ENCODE measurements around the gene CRABP2.

Gene CRABP2

GRCh38 chr1:156669794-156670193 lies 35.6 kb downstream of the CRABP2 start:
- H3K27ac ChIP-seq = no peak overlapping the region
- no peak for TF ChIP-seq ZFX (IDR thresholded peaks at IDR 0.05; ENCODE audit: borderline replicate concordance)
- TF ChIP-seq, protein P1, sequence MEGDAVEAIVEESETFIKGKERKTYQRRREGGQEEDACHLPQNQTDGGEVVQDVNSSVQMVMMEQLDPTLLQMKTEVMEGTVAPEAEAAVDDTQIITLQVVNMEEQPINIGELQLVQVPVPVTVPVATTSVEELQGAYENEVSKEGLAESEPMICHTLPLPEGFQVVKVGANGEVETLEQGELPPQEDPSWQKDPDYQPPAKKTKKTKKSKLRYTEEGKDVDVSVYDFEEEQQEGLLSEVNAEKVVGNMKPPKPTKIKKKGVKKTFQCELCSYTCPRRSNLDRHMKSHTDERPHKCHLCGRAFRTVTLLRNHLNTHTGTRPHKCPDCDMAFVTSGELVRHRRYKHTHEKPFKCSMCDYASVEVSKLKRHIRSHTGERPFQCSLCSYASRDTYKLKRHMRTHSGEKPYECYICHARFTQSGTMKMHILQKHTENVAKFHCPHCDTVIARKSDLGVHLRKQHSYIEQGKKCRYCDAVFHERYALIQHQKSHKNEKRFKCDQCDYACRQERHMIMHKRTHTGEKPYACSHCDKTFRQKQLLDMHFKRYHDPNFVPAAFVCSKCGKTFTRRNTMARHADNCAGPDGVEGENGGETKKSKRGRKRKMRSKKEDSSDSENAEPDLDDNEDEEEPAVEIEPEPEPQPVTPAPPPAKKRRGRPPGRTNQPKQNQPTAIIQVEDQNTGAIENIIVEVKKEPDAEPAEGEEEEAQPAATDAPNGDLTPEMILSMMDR (IDR thresholded peaks at IDR 0.05) = no peak

- no peak overlapping the region for H3K27ac ChIP-seq
- TF ChIP-seq ZFX (IDR thresholded peaks at IDR 0.05; ENCODE audit: borderline replicate concordance) = no peak
- TF ChIP-seq, protein P1 (IDR thresholded peaks at IDR 0.05) = no peak
Observed at GRCh38 chr1:156668801-156669637, 36.4 kb downstream of the CRABP2 start.

GRCh38 chr1:156667968-156668709 lies 37.2 kb downstream of the CRABP2 start:
- H3K27ac ChIP-seq = no peak overlapping the region
- TF ChIP-seq ZFX (IDR thresholded peaks at IDR 0.05; ENCODE audit: borderline replicate concordance) = no peak
- TF ChIP-seq, protein P1 (IDR thresholded peaks at IDR 0.05) = no peak

GRCh38 chr1:156667610-156667967 lies 37.8 kb downstream of the CRABP2 start:
- no peak for TF ChIP-seq ZFX (IDR thresholded peaks at IDR 0.05; ENCODE audit: borderline replicate concordance)
- TF ChIP-seq, protein P1 (IDR thresholded peaks at IDR 0.05) = no peak
- no peak overlapping the region for H3K27ac ChIP-seq

DNA sequence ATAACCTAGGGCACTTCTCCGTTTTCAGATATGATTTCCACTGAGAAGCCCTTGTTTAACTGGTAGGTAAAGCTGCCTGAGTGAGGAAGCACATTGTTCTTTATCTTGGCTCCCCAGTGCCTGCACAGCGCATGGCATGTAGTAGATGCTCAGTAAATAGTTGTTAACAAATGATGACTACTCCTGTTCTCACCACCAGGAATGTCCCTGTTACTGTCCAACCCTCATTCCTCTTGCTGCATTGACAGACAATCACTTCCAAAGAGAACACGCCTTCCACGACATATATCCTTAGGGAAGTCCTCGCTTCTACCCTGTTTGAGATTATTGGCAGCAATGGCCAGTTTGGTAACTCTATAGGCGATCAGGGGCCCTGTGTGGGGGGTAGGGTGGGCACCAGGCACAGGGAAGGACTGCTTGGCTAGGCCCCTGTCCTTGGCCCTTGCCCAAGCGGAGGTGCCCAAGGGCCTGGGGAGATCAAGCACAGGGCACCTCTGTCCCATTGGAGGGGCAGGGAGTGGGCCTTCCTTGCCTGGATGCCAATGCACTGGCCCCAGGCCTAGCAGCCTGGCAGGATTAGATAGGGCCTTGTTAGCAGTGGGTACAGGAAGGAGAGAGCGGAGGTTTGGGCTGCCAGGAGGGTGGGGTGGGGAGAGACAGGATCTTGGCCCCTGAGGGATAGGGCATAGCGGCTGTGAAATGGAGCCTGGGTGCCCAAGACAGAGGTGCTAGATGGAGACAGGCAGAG lies 38.3 kb downstream of the CRABP2 start:
- no peak for TF ChIP-seq ZFX (IDR thresholded peaks at IDR 0.05; ENCODE audit: borderline replicate concordance)
- TF ChIP-seq, protein P1 (IDR thresholded peaks at IDR 0.05) = no peak
- H3K27ac ChIP-seq = no peak overlapping the region

DNA sequence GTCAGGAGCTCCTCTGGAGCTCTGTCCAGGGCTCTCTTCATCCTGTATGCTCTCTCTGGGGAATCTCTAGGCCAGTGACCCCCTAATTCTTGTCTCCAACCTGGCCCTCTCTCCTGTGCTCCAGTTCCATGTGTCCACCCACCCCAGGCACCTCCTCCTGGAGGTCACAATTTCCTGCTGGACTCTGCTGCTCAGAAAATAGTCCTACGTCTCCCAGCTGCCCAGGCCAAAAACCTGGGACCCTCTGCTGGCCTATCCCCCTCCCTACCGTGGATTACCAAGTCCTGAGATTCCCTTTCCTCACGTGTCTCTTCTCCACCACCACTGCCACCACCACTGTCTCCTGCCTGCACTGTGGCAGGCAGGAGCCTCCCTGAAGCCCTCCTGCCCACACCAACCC lies 39.8 kb downstream of the CRABP2 start:
- TF ChIP-seq, protein P1 (IDR thresholded peaks at IDR 0.05) = no peak
- TF ChIP-seq ZFX (IDR thresholded peaks at IDR 0.05; ENCODE audit: borderline replicate concordance) = no peak
- H3K27ac ChIP-seq = no peak overlapping the region

Data from 22Rv1 (cell line).